OCI-LY7 (cell line): Measurements from ENCODE around the gene IZUMO4. TPM values are rescaled to one million over a fixed set of nuclear protein-coding genes. Genes with fewer than 3 reads are reported as not detected.

Experiments
- BruUV-seq: library from RNA; stranded (reverse); fragments of 400-500 nt; replicated peaks from 2 replicates; lab custom pipeline; 2021; lab: Mats Ljungman, UMichigan
- CTCF ChIA-PET: fragments of 300-600 bp; sonication (Branson Sonifier 250); formaldehyde crosslinking; loops from one replicate; lab custom pipeline; 2022; ENCODE audit warnings: antibody characterized with exemption; ENCODE audit not compliant: unreplicated experiment; lab: Charles Lee
- POLR2A ChIA-PET: fragments of 300-600 bp; sonication (Branson Sonifier 250); formaldehyde crosslinking; loops from one replicate; lab custom pipeline; 2022; ENCODE audit warnings: antibody characterized with exemption; lab: Charles Lee
- DNase-seq: peaks from one replicate; pipeline ENCODE4 v3.0.0-alpha.2; 2015; ENCODE audit warnings: low spot score
- H2AFZ ChIP-seq: fragments of 200-600 bp; sonication (generic), shearing (Covaris generic); 2 replicates; pipeline ENCODE4 v1.6.1; 2014; ENCODE audit warnings: mild to moderate bottlenecking, antibody characterized with exemption, low read length, moderate library complexity
- H3K27ac ChIP-seq: fragments of 200-600 bp; sonication (generic); 2 replicates; pipeline ENCODE4 v1.5.1; 2014; ENCODE audit warnings: mixed run types, low read depth, mild to moderate bottlenecking, moderate library complexity, low read length, inconsistent platforms; ENCODE audit not compliant: poor library complexity, severe bottlenecking
- H3K36me3 ChIP-seq: fragments of 200-600 bp; sonication (generic); 2 replicates; pipeline ENCODE4 v1.6.1; 2014; ENCODE audit warnings: mild to moderate bottlenecking, antibody characterized with exemption, low read length, moderate library complexity, mixed read lengths; ENCODE audit not compliant: insufficient read depth
- H3K4me1 ChIP-seq: fragments of 200-600 bp; sonication (generic); 2 replicates; pipeline ENCODE4 v1.5.1; 2014; ENCODE audit warnings: mild to moderate bottlenecking, low read length; ENCODE audit not compliant: insufficient read depth, poor library complexity, severe bottlenecking
- H3K4me2 ChIP-seq: fragments of 200-600 bp; sonication (generic); 2 replicates; pipeline ENCODE4 v1.6.1; 2014; ENCODE audit warnings: mild to moderate bottlenecking, low read length
- H3K4me3 ChIP-seq: fragments of 200-600 bp; sonication (generic); 2 replicates; pipeline ENCODE4 v1.5.1; 2014; ENCODE audit warnings: mild to moderate bottlenecking, low read depth, low read length; ENCODE audit not compliant: poor library complexity, severe bottlenecking
- H3K79me2 ChIP-seq: fragments of 200-600 bp; sonication (generic); 2 replicates; pipeline ENCODE4 v1.6.1; 2016; ENCODE audit warnings: low read depth, mild to moderate bottlenecking, low read length, moderate library complexity, mixed read lengths; ENCODE audit not compliant: insufficient read depth
- H3K9me2 ChIP-seq: fragments of 200-600 bp; sonication (generic); 2 replicates; pipeline ENCODE4 v1.6.1; 2016; ENCODE audit warnings: mild to moderate bottlenecking, low read length, mixed read lengths; ENCODE audit not compliant: insufficient read depth
- H3K9me3 ChIP-seq: fragments of 200-600 bp; sonication (generic); 2 replicates; pipeline ENCODE4 v1.6.1; 2014; ENCODE audit warnings: mild to moderate bottlenecking, mixed run types, low read length, mixed read lengths
- H4K20me1 ChIP-seq: fragments of 200-600 bp; sonication (generic); 2 replicates; pipeline ENCODE4 v1.6.1; 2014; ENCODE audit warnings: mild to moderate bottlenecking, antibody characterized with exemption, low read length, moderate library complexity, mixed read lengths; ENCODE audit not compliant: insufficient read depth
- EZH2phosphoT487 ChIP-seq: fragments of 200-600 bp; sonication (generic); IDR thresholded peaks from 2 replicates; pipeline ENCODE4 v1.6.1; 2018; ENCODE audit warnings: low read depth, borderline replicate concordance, mild to moderate bottlenecking, mixed run types, antibody characterized with exemption, low read length, moderate library complexity, mixed read lengths
- intact Hi-C: fragments of 100-400 bp; cut with micrococcal nuclease; formaldehyde crosslinking; loops from one replicate; pipeline ENCODE4 v1.10.0; 2022; ENCODE audit not compliant: unreplicated experiment
- total RNA-seq, 2 experiments: library from RNA; depleted of rRNA in 1 of 2; stranded (reverse); fragments of >200 nt in 1 of 2; shearing (Covaris generic) in 1 of 2; gene quantifications; 2 replicates each; pipeline ENCODE4 v1.2.3, GENCODE V29; 2014 to 2022
- TF ChIP-seq, protein P1 (sequence below): fragments of 200-600 bp; sonication (generic); conservative IDR thresholded peaks from 2 replicates; pipeline ENCODE4 v1.5.1; 2014; ENCODE audit warnings: mild to moderate bottlenecking, antibody characterized with exemption, low read length, moderate library complexity, mixed read lengths

Gene IZUMO4
- total RNA-seq, 2 experiments from 2014 or later, result 7.3 to 12.9 TPM

- no peak overlapping the region for H3K4me3 ChIP-seq
- intact Hi-C loops, result no loop called here
- H3K27ac ChIP-seq, result no peak overlapping the region
- no peaks in the 10 kb centered on the region for H4K20me1 ChIP-seq
- TF ChIP-seq EZH2phosphoT487, result no peak
- TF ChIP-seq, protein P1, sequence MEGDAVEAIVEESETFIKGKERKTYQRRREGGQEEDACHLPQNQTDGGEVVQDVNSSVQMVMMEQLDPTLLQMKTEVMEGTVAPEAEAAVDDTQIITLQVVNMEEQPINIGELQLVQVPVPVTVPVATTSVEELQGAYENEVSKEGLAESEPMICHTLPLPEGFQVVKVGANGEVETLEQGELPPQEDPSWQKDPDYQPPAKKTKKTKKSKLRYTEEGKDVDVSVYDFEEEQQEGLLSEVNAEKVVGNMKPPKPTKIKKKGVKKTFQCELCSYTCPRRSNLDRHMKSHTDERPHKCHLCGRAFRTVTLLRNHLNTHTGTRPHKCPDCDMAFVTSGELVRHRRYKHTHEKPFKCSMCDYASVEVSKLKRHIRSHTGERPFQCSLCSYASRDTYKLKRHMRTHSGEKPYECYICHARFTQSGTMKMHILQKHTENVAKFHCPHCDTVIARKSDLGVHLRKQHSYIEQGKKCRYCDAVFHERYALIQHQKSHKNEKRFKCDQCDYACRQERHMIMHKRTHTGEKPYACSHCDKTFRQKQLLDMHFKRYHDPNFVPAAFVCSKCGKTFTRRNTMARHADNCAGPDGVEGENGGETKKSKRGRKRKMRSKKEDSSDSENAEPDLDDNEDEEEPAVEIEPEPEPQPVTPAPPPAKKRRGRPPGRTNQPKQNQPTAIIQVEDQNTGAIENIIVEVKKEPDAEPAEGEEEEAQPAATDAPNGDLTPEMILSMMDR, result no peak
- no TSS peak for BruUV-seq
- H3K9me2 ChIP-seq, result no peaks in the 10 kb centered on the region
- H3K9me3 ChIP-seq, result no peaks in the 10 kb centered on the region
- no peaks in the 10 kb centered on the region for H3K4me1 ChIP-seq
- peaks cover 7% of the 10 kb centered on the region; the same call in 1 of the 2 replicates for H3K79me2 ChIP-seq
- POLR2A ChIA-PET, result no interaction called here
- CTCF ChIA-PET, result no interaction called here
- DNase-seq, result no peak
- H3K4me2 ChIP-seq, result no peak overlapping the region
- no peak overlapping the region for H2AFZ ChIP-seq
- H3K36me3 ChIP-seq, result peaks cover 63% of the 10 kb centered on the region
These were observed 39.0 kb downstream of the IZUMO4 start for GRCh38 chr19:2135474-2136402.

- TF ChIP-seq, protein P1, result no peak
- Histone ChIP-seq H3K79me2 (peaks cover 17% of the 10 kb centered on the region; the same call in 1 of the 2 replicates), H3K4me3 (no peak overlapping the region), H3K27ac (no peak overlapping the region), H4K20me1 (no peaks in the 10 kb centered on the region), H3K36me3 (peaks cover 63% of the 10 kb centered on the region), H3K9me2 (no peaks in the 10 kb centered on the region), H3K4me1 (no peaks in the 10 kb centered on the region), H3K4me2 (no peak overlapping the region), H3K9me3 (no peaks in the 10 kb centered on the region), H2AFZ (no peak overlapping the region)
- ChIA-PET CTCF (no interaction called here), POLR2A (no interaction called here)
- intact Hi-C loops, result no loop called here
- no TSS peak for BruUV-seq
- DNase-seq, result no peak
These were observed 40.1 kb downstream of the IZUMO4 start for GRCh38 chr19:2136796-2137195.
